ENCODE data around the gene GAB4.

- TF ChIP-seq EZH2 (IDR thresholded peaks at IDR 0.05): no peak
- no peak for TF ChIP-seq POLR2AphosphoS5 (IDR thresholded peaks at IDR 0.05; ENCODE audit: borderline replicate concordance, low read depth, low read length)
Measured at GRCh38 chr22:17009640-17010291, 1.7 kb upstream of the GAB4 start.

Measured in SK-N-MC (cell line).